Measurements from ENCODE around the gene CDK6.

Gene CDK6

GRCh38 chr7:92731335-92732063 lies 104.9 kb downstream of the CDK6 start:
- no peak for TF ChIP-seq CTCF (IDR thresholded peaks at IDR 0.05; ENCODE audit: low read depth, low read length, missing control alignments)
- DNase-seq (ENCODE audit: low read depth): no peak
- no peak overlapping the region for H3K4me3 ChIP-seq (ENCODE audit: low read depth, low read length)

- DNase-seq (ENCODE audit: low read depth): no peak
- no peak for TF ChIP-seq CTCF (IDR thresholded peaks at IDR 0.05; ENCODE audit: low read depth, low read length, missing control alignments)
- no peak overlapping the region for H3K4me3 ChIP-seq (ENCODE audit: low read depth, low read length)
These were observed 105.6 kb downstream of the CDK6 start for GRCh38 chr7:92730808-92731207.

- no peak for TF ChIP-seq CTCF (IDR thresholded peaks at IDR 0.05; ENCODE audit: low read depth, low read length, missing control alignments)
- DNase-seq (ENCODE audit: low read depth): no peak
- H3K4me3 ChIP-seq (ENCODE audit: low read depth, low read length): no peak overlapping the region
These were observed 106.6 kb downstream of the CDK6 start for GRCh38 chr7:92729751-92730150.

GRCh38 chr7:92729172-92729571 lies 107.2 kb downstream of the CDK6 start:
- TF ChIP-seq CTCF (IDR thresholded peaks at IDR 0.05; ENCODE audit: low read depth, low read length, missing control alignments): no peak
- H3K4me3 ChIP-seq (ENCODE audit: low read depth, low read length): no peak overlapping the region
- DNase-seq (ENCODE audit: low read depth): no peak

GRCh38 chr7:92727755-92728154 lies 108.6 kb downstream of the CDK6 start:
- no peak for TF ChIP-seq CTCF (IDR thresholded peaks at IDR 0.05; ENCODE audit: low read depth, low read length, missing control alignments)
- no peak for DNase-seq (ENCODE audit: low read depth)
- no peak overlapping the region for H3K4me3 ChIP-seq (ENCODE audit: low read depth, low read length)

GRCh38 chr7:92725161-92725925 lies 111.0 kb downstream of the CDK6 start:
- no peak for DNase-seq (ENCODE audit: low read depth)
- H3K4me3 ChIP-seq (ENCODE audit: low read depth, low read length): no peak overlapping the region
- no peak for TF ChIP-seq CTCF (IDR thresholded peaks at IDR 0.05; ENCODE audit: low read depth, low read length, missing control alignments)
